ENCODE data around the gene ERLIN1. TPM values are rescaled to one million over a fixed set of nuclear protein-coding genes. Genes with fewer than 3 reads are reported as not detected.

ERLIN1 gene
- total RNA-seq, 1 experiment from 2014 or later = 54.9 TPM

DNA sequence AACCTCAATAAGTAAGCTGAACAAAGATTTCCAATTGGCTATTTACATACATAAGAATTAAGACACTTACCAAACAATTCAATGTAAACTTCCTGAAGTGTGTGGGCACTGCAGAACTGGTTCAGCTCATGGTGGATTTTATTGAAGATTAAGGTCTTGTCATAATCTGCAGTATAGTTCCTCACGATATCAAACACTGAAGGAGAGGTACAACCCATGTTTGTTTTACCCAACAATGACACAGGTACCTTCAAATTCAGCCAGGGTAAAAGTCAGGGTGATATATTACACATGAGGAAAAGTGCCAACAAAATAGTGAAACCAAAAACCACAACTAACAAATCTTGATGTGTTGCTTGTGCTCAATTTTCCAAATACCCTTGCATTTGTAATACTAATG lies 10.0 kb downstream of the ERLIN1 start:
- intact Hi-C loops (cut with micrococcal nuclease; ENCODE audit: unreplicated experiment) = no loop called here
- Histone ChIP-seq H3K27ac (ENCODE audit: low read depth, low read length, poor library complexity, severe bottlenecking) (no peak overlapping the region), H3K36me3 (ENCODE audit: insufficient read depth, low read length, poor library complexity, severe bottlenecking) (peaks cover 80% of the 10 kb centered on the region), H3K27me3 (replicated peaks; ENCODE audit: insufficient read depth, low read depth, low read length, poor library complexity) (no peaks in the 10 kb centered on the region), H3K4me1 (ENCODE audit: insufficient read depth, low read length, poor library complexity, severe bottlenecking) (peaks cover 4% of the 10 kb centered on the region), H3K4me3 (ENCODE audit: low read depth, low read length, poor library complexity, severe bottlenecking) (no peak overlapping the region), H3K9me3 (ENCODE audit: low read depth, low read length, poor library complexity, severe bottlenecking) (peaks cover 8% of the 10 kb centered on the region)
- ChIA-PET CTCF (no interaction called here), POLR2A (ENCODE audit: low non-redundant PET) (no interaction called here)
- BruUV-seq (replicated peaks) = no TSS peak
- no peak for TF ChIP-seq EZH2 (IDR thresholded peaks at IDR 0.05; ENCODE audit: borderline replicate concordance, low read depth, low read length, poor library complexity, severe bottlenecking)
- no peak for DNase-seq (ENCODE audit: low spot score)

DNA sequence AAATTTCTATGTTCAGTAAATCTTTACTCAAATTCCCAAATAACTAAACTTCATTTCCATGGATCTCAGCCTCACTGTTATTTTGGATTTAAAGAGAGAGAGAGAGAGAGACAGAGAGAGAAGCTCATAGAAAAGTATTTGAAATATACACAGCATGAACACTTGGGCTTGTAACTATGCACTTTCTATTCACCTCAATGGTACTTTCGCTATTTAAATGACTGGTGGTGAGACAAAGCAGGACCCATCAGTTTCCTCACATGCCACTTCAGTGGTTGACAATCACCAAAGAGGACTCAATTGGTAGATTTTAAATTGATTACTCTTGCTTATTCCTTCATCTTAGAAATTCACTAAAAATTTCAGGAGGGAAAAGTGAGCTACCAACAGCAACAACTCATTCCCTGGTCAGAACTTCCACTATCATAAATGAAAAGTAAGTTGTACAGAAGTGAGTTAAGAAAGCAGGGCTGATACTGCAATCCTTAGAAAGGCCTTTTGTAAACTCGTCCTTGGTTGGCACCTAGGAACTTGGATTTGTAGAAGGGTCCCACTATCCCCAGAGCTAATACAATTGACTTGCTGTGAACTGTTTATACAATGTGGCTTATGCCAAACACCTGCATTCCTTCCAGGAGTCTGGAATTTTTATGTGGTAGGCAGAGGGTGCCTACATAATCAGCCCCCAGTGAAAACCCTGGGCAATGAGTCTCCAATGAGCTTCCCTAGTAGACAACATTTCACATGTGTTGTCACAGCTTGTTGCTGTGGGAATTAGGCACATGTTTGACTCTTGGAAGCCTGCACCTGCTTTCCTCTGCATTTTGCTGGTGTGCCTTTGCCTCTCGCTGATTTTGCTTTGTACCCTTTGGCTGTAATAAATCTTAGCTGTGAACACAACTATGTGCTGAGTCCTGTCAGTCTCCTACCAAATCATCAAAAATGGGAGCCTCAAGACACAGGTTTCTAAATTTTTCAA lies 10.8 kb downstream of the ERLIN1 start:
- H3K27ac ChIP-seq (ENCODE audit: low read depth, low read length, poor library complexity, severe bottlenecking) = no peak overlapping the region
- intact Hi-C loops (cut with micrococcal nuclease; ENCODE audit: unreplicated experiment) = no loop called here
- CTCF ChIA-PET = no interaction called here
- H3K27me3 ChIP-seq (replicated peaks; ENCODE audit: insufficient read depth, low read depth, low read length, poor library complexity) = no peaks in the 10 kb centered on the region
- POLR2A ChIA-PET (ENCODE audit: low non-redundant PET) = no interaction called here
- no peaks in the 10 kb centered on the region for H3K4me1 ChIP-seq (ENCODE audit: insufficient read depth, low read length, poor library complexity, severe bottlenecking)
- no TSS peak for BruUV-seq (replicated peaks)
- TF ChIP-seq EZH2 (IDR thresholded peaks at IDR 0.05; ENCODE audit: borderline replicate concordance, low read depth, low read length, poor library complexity, severe bottlenecking) (no peak), CTCF (conservative IDR thresholded peaks at IDR 0.05; ENCODE audit: low read depth, low read length) (no peak)
- no peak for DNase-seq (ENCODE audit: low spot score)
- H3K9me3 ChIP-seq (ENCODE audit: low read depth, low read length, poor library complexity, severe bottlenecking) = peaks cover 8% of the 10 kb centered on the region
- H3K4me3 ChIP-seq (ENCODE audit: low read depth, low read length, poor library complexity, severe bottlenecking) = no peak overlapping the region
- peaks cover 84% of the 10 kb centered on the region for H3K36me3 ChIP-seq (ENCODE audit: insufficient read depth, low read length, poor library complexity, severe bottlenecking)

DNA sequence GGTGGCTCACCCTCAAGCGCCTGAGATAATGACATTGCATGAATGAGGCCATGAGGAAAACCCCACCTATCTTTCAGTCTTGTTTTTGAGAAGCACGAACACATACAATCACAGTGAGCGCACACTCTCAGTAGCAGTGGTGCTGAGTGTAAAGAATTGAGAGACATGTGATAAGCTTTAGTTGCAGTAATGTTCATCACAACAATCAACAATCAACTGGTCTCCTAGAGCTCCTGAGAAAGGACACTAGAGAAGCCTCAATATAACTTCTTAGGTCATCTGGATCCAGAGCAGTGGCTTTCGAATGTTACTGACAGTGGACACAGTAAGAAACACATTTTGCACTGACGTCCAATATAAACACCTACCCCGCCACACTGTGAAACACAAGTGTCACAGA lies 12.8 kb downstream of the ERLIN1 start:
- H3K27me3 ChIP-seq (replicated peaks; ENCODE audit: insufficient read depth, low read depth, low read length, poor library complexity) = no peaks in the 10 kb centered on the region
- peaks cover 75% of the 10 kb centered on the region for H3K36me3 ChIP-seq (ENCODE audit: insufficient read depth, low read length, poor library complexity, severe bottlenecking)
- H3K27ac ChIP-seq (ENCODE audit: low read depth, low read length, poor library complexity, severe bottlenecking) = no peak overlapping the region
- CTCF ChIA-PET = no interaction called here
- TF ChIP-seq CTCF (conservative IDR thresholded peaks at IDR 0.05; ENCODE audit: low read depth, low read length) (no peak), EZH2 (IDR thresholded peaks at IDR 0.05; ENCODE audit: borderline replicate concordance, low read depth, low read length, poor library complexity, severe bottlenecking) (no peak)
- peaks cover 8% of the 10 kb centered on the region for H3K9me3 ChIP-seq (ENCODE audit: low read depth, low read length, poor library complexity, severe bottlenecking)
- no TSS peak for BruUV-seq (replicated peaks)
- intact Hi-C loops (cut with micrococcal nuclease; ENCODE audit: unreplicated experiment) = no loop called here
- POLR2A ChIA-PET (ENCODE audit: low non-redundant PET) = no interaction called here
- no peak for DNase-seq (ENCODE audit: low spot score)
- no peaks in the 10 kb centered on the region for H3K4me1 ChIP-seq (ENCODE audit: insufficient read depth, low read length, poor library complexity, severe bottlenecking)
- H3K4me3 ChIP-seq (ENCODE audit: low read depth, low read length, poor library complexity, severe bottlenecking) = no peak overlapping the region
